22Rv1 (cell line): Measurements from ENCODE around the gene CFAP70.
"Not testable (repeated sequence)": the region's sequence is repeated elsewhere in the genome, so short reads cannot be mapped to it uniquely, and the experiment has no call there.

ENCODE experiments used
- H3K27ac ChIP-seq: fragments of 450-650 bp; 2 replicates; pipeline ENCODE4 v1.5.1; 2017
- CTCF ChIP-seq: fragments of 450-650 bp; IDR thresholded peaks from 2 replicates; pipeline ENCODE4 v1.5.1; 2017; ENCODE audit warnings: mild to moderate bottlenecking
- ZFX ChIP-seq: fragments of 450-650 bp; IDR thresholded peaks from 2 replicates; pipeline ENCODE4 v1.6.1; 2017; ENCODE audit warnings: antibody characterized with exemption, borderline replicate concordance

CFAP70 gene

DNA sequence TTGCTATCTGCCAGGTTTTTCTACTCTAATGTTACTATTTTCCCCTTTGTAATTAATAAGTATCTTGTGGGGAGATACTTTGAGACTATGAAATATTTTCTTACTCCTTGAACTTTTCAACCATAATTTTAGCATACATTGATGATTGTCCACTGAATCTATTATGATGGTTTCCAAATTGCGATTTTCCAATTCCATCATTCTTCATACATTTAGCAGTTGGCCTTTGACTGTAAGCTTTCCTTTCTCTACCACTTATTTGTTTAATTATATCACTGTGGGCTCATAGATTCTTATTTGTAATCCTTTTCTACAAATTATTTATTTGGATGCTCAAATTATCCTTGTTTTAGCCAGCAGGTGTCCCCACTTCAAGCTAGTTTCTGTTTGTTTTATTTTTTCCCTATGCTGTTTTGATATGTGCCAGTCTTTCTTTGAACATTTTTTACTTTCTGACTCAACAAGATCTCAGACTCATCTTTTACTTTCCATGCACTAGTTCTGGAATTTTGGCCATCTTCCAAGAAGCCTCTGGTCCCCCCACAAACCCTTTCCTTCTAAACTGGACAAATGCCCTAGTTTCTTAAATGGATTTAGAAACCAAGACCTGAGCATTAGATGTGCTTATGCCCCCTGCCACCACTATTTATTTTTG, 94.8 kb downstream of the CFAP70 start:
- no peak overlapping the region for H3K27ac ChIP-seq
- TF ChIP-seq ZFX (no peak), CTCF (peak; percentile 77)

GRCh38 chr10:73262880-73263555, 95.6 kb downstream of the CFAP70 start:
- H3K27ac ChIP-seq, result no peak overlapping the region
- TF ChIP-seq ZFX (no peak), CTCF (no peak)

- H3K27ac ChIP-seq, result no peak overlapping the region
- TF ChIP-seq CTCF, result no peak
- TF ChIP-seq ZFX, result no peak
These were observed 96.4 kb downstream of the CFAP70 start for GRCh38 chr10:73262105-73262730.

GRCh38 chr10:73261362-73261995, 97.2 kb downstream of the CFAP70 start:
- no peak overlapping the region for H3K27ac ChIP-seq
- TF ChIP-seq ZFX (no peak), CTCF (no peak)

DNA sequence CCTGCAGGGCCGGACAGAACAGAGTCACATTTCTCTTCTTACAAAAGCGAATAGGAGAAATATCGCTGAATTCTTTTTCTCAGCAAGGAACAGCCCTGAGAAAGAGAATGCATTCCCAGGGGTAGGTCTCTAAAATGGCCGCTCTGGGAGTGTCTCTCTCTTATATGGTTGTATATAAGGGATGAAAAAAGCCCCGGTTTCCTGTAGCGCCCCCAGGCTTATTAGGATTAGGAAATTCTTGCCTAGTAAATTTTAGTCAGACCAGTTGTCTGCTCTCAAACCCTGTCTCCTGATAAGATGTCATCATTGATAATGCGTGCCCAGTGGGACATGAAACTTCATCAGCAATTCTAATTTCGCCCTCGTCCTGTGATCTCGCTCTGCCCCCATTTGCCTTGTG, 100.1 kb downstream of the CFAP70 start:
- not testable (repeated sequence) for H3K27ac ChIP-seq

DNA sequence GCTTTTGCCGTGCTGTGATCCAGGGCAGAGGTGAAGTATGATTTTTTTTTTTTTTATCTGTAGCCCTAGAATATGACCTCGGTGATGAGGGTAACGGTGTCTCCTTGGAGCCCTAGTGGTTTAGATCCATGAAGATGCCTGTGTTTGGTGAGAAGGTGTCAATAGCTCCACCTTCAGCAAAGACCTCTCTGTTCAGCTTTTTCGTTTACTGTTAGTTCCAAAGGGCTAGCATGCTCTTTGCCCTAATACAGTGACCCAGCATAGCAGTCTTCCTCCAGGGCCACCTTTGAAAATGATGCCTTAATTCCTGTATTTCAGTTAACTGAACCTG, 105.5 kb downstream of the CFAP70 start:
- peak overlapping the region; percentile 96 for H3K27ac ChIP-seq
- TF ChIP-seq ZFX, result no peak
- peak; percentile 10; the same call in 1 of the 2 replicates for TF ChIP-seq CTCF

- 0 out of 2 replicates have a peak, but pooled peaks have one; percentile 3 for TF ChIP-seq CTCF
- no peak for TF ChIP-seq ZFX
- H3K27ac ChIP-seq, result peak within 1 kb of the TSS; percentile 96
These were observed 106.0 kb downstream of the CFAP70 start, which contains the start of gene MRPS16 for GRCh38 chr10:73252445-73253224. Gene MRPS16, minus strand, starts transcription at chr10:73252644. Its CDS starts 162 bp downstream, at chr10:73252482.
